DOHH2 (cell line): ENCODE data around the gene FRMPD4.

Experiments used
- H3F3A ChIP-seq: fragments of 200-600 bp; sonication (generic), shearing (Covaris generic); 2 replicates; pipeline ENCODE4 v1.6.0; 2016; ENCODE audit warnings: antibody characterized with exemption, mild to moderate bottlenecking; ENCODE audit not compliant: control insufficient read depth, insufficient read depth
- H3K27ac ChIP-seq: fragments of 200-600 bp; sonication (generic); 2 replicates; pipeline ENCODE4 v1.5.1; 2014; ENCODE audit warnings: low read depth, mild to moderate bottlenecking, low read length, moderate library complexity
- H3K27me3 ChIP-seq: fragments of 200-600 bp; sonication (generic); 2 replicates; pipeline ENCODE4 v1.6.1; 2014; ENCODE audit warnings: mild to moderate bottlenecking, low read length, mixed read lengths; ENCODE audit not compliant: control insufficient read depth
- H3K36me3 ChIP-seq: fragments of 200-600 bp; sonication (generic); 2 replicates; pipeline ENCODE4 v1.6.1; 2014; ENCODE audit warnings: mild to moderate bottlenecking, low read length, moderate library complexity, mixed read lengths; ENCODE audit not compliant: control insufficient read depth
- H3K4me1 ChIP-seq: fragments of 200-600 bp; sonication (generic); 2 replicates; pipeline ENCODE4 v1.6.1; 2014; ENCODE audit warnings: mild to moderate bottlenecking, low read length, mixed read lengths; ENCODE audit not compliant: control insufficient read depth
- H3K4me2 ChIP-seq: fragments of 200-600 bp; sonication (generic); 2 replicates; pipeline ENCODE4 v1.6.0; 2014; ENCODE audit warnings: mild to moderate bottlenecking, low read length, moderate library complexity
- H3K4me3 ChIP-seq: fragments of 200-600 bp; sonication (generic); 2 replicates; pipeline ENCODE4 v1.5.1; 2014; ENCODE audit warnings: mild to moderate bottlenecking, low read length, mixed read lengths
- H3K79me2 ChIP-seq: fragments of 200-600 bp; sonication (generic); 2 replicates; pipeline ENCODE4 v1.6.1; 2014; ENCODE audit warnings: mild to moderate bottlenecking, low read length, mixed read lengths; ENCODE audit not compliant: control insufficient read depth
- H3K9me2 ChIP-seq: fragments of 200-600 bp; sonication (generic); replicated peaks from 2 replicates; pipeline ENCODE4 v1.6.1; 2014; ENCODE audit warnings: mild to moderate bottlenecking, low read length, mixed read lengths; ENCODE audit not compliant: control insufficient read depth
- H3K9me3 ChIP-seq: fragments of 200-600 bp; sonication (generic); 2 replicates; pipeline ENCODE4 v1.6.1; 2014; ENCODE audit warnings: antibody characterized with exemption, low read length, mixed read lengths; ENCODE audit not compliant: control insufficient read depth, insufficient read depth
- H4K20me1 ChIP-seq: fragments of 200-600 bp; sonication (generic); 2 replicates; pipeline ENCODE4 v1.6.0; 2014; ENCODE audit warnings: low read depth, mild to moderate bottlenecking, antibody characterized with exemption, low read length, moderate library complexity; ENCODE audit not compliant: control insufficient read depth, insufficient read depth
- EZH2phosphoT487 ChIP-seq: fragments of 200-600 bp; sonication (generic); IDR thresholded peaks from 2 replicates; pipeline ENCODE4 v1.6.1; 2017; ENCODE audit warnings: borderline replicate concordance, mild to moderate bottlenecking, antibody characterized with exemption, low read length, moderate library complexity, mixed read lengths
- TF ChIP-seq, protein P1 (sequence below): fragments of 200-600 bp; sonication (generic); IDR thresholded peaks from one replicate; pipeline ENCODE4 v1.5.1; 2014; ENCODE audit warnings: antibody characterized with exemption, mild to moderate bottlenecking, low read depth, low read length; ENCODE audit not compliant: poor library complexity, severe bottlenecking

FRMPD4 gene

DNA sequence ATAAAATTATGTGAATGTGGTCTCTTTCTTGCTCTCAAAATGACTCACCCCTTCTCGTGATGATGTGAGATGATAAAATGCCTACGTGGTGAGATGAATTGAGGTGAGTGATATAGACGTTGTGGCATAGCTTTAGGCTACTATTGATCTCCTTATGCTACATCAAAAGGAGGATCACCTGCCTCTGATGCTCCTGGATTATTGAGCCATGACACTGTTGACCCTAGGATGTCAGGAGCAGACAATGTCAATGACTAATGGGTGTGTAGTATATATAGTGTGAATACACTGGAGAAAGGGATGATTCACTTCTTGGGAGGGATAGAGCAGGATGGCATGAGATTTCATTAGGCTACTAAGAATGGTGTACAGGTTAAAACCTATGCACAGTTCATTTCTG lies 442.3 kb downstream of the FRMPD4 start:
- Histone ChIP-seq H3K36me3 (no peaks in the 10 kb centered on the region), H3K4me2 (no peak overlapping the region), H3K4me3 (no peak overlapping the region), H3K27ac (no peak overlapping the region), H3K4me1 (no peaks in the 10 kb centered on the region), H4K20me1 (no peaks in the 10 kb centered on the region), H3F3A (no peaks in the 10 kb centered on the region), H3K79me2 (no peaks in the 10 kb centered on the region), H3K27me3 (no peaks in the 10 kb centered on the region), H3K9me3 (no peaks in the 10 kb centered on the region), H3K9me2 (no peaks in the 10 kb centered on the region)
- TF ChIP-seq, protein P1, sequence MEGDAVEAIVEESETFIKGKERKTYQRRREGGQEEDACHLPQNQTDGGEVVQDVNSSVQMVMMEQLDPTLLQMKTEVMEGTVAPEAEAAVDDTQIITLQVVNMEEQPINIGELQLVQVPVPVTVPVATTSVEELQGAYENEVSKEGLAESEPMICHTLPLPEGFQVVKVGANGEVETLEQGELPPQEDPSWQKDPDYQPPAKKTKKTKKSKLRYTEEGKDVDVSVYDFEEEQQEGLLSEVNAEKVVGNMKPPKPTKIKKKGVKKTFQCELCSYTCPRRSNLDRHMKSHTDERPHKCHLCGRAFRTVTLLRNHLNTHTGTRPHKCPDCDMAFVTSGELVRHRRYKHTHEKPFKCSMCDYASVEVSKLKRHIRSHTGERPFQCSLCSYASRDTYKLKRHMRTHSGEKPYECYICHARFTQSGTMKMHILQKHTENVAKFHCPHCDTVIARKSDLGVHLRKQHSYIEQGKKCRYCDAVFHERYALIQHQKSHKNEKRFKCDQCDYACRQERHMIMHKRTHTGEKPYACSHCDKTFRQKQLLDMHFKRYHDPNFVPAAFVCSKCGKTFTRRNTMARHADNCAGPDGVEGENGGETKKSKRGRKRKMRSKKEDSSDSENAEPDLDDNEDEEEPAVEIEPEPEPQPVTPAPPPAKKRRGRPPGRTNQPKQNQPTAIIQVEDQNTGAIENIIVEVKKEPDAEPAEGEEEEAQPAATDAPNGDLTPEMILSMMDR: no peak
- TF ChIP-seq EZH2phosphoT487: no peak

DNA sequence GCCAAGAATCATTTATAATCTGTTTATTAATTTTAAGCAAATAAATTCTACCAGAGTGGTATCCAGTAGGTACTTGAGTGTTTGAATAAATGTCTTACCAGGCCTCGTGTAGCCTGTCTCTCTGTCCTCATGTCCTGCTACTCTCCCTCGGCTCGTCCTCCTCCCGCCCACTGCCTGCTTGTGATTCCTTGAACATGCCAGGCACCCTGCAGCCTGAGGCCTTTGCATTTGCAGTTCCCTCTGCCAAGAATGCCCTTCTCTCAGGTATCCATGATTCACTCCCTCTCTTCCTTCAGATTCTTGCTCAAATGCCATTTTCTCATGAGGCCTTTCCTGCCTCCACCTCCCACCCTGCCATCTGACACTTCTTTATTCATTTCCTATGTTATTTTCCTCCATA lies 443.3 kb downstream of the FRMPD4 start:
- TF ChIP-seq EZH2phosphoT487: no peak
- TF ChIP-seq, protein P1: no peak

DNA sequence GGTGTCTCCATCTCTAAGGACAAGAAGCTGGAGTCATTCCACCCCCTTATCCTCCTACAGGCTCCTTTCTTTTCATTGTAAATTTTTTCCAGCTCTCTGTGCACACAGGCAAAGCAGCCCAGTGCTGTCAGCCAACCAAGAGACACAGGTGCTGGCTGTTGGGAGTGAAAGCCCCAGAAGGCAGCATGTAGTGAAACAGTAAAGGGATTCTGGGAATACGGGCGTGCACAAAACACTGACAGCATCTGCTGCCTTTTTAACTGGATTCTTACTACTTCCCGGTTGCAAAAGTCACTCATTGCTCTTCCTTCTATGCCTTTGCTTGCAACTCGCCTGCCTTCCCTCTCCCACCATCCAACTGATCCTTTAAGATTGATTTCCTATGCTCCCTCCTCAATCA lies 444.4 kb downstream of the FRMPD4 start:
- Histone ChIP-seq H3F3A (no peaks in the 10 kb centered on the region), H3K36me3 (no peaks in the 10 kb centered on the region), H3K9me3 (no peaks in the 10 kb centered on the region), H3K79me2 (no peaks in the 10 kb centered on the region), H3K4me3 (no peak overlapping the region), H4K20me1 (no peaks in the 10 kb centered on the region), H3K27me3 (no peaks in the 10 kb centered on the region), H3K4me1 (no peaks in the 10 kb centered on the region), H3K9me2 (no peaks in the 10 kb centered on the region), H3K4me2 (no peak overlapping the region), H3K27ac (no peak overlapping the region)
- TF ChIP-seq EZH2phosphoT487: no peak
- TF ChIP-seq, protein P1: no peak

More for the DNA sequence above, 443.3 kb downstream of the FRMPD4 start:
- no peaks in the 10 kb centered on the region for H3K9me2 ChIP-seq
- H3K27me3 ChIP-seq: no peaks in the 10 kb centered on the region
- no peaks in the 10 kb centered on the region for H4K20me1 ChIP-seq
- H3K4me2 ChIP-seq: no peak overlapping the region
- no peaks in the 10 kb centered on the region for H3K36me3 ChIP-seq
- no peak overlapping the region for H3K27ac ChIP-seq
- H3K4me3 ChIP-seq: no peak overlapping the region
- H3K9me3 ChIP-seq: no peaks in the 10 kb centered on the region
- H3K79me2 ChIP-seq: no peaks in the 10 kb centered on the region
- no peaks in the 10 kb centered on the region for H3F3A ChIP-seq
- no peaks in the 10 kb centered on the region for H3K4me1 ChIP-seq

DNA sequence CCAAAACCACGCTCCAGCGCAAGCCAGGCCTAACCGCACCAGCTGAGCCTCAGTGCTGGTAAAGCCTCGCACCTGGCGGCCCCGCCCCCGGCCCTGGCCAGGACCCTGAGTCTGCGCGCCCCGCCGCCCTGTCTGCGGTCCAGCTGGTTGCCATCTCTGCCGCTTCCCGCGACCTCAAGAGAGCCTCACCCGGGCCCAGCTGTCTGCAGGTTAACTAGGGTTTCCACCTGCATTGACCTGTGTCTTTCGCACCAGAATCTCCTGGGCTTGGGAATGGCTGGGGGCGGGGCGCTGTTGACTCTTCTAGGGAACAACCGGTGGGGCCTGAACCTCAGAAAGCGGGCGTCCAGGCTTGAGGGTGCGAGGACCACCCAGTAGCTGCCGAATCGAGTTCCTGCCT lies 445.3 kb downstream of the FRMPD4 start:
- Histone ChIP-seq H3K9me3 (no peaks in the 10 kb centered on the region), H3K4me2 (no peak overlapping the region), H3K4me1 (no peaks in the 10 kb centered on the region), H3K36me3 (no peaks in the 10 kb centered on the region), H3K9me2 (no peaks in the 10 kb centered on the region), H4K20me1 (no peaks in the 10 kb centered on the region), H3K27me3 (no peaks in the 10 kb centered on the region), H3K4me3 (no peak overlapping the region), H3K79me2 (no peaks in the 10 kb centered on the region), H3K27ac (no peak overlapping the region), H3F3A (no peaks in the 10 kb centered on the region)
- TF ChIP-seq, protein P1: no peak
- TF ChIP-seq EZH2phosphoT487: no peak
